ENCODE data around the gene LITAF. TPM values are rescaled to one million over a fixed set of nuclear protein-coding genes. Genes with fewer than 3 reads are reported as not detected.

LITAF gene
- total and polyA plus RNA-seq, 2 of the 4 experiments (the other 2 are of a cell fraction), result 113 to 206 TPM

- TF ChIP-seq CEBPB (IDR thresholded peaks at IDR 0.05; ENCODE audit: low read depth, low read length) (no peak), RAD21 (IDR thresholded peaks at IDR 0.05; ENCODE audit: low read length) (no peak), ELK1 (IDR thresholded peaks at IDR 0.05; ENCODE audit: borderline replicate concordance, low read depth, low read length) (no peak)
- Histone ChIP-seq H3K23ac (ENCODE audit: low read depth, low read length) (no peak overlapping the region), H3K27ac (ENCODE audit: insufficient read depth, low read length) (no peak overlapping the region), H3K79me1 (ENCODE audit: low read depth in 1 of 2, low read length in 2 of 2) (peaks cover 28 to 64% of the 10 kb centered on the region in 2 experiments), H3K9me3 (ENCODE audit: control insufficient read depth, insufficient read depth, low read length) (peaks cover 10% of the 10 kb centered on the region), H2AFZ (replicated peaks; ENCODE audit: low read length, poor library complexity) (no peak overlapping the region), H2BK15ac (ENCODE audit: low read depth, low read length) (no peak overlapping the region), H3K4me2 (ENCODE audit: low read depth, low read length) (no peak overlapping the region), H4K8ac (ENCODE audit: low read depth in 2 of 2, low read length in 2 of 2) (no peak overlapping the region), H3K56ac (ENCODE audit: extremely low read depth, insufficient read depth, low read length) (no peak overlapping the region), H3K9ac (ENCODE audit: low read depth, low read length) (no peak overlapping the region), H2AK9ac (replicated peaks; ENCODE audit: low read depth, low read length, poor library complexity) (no peak overlapping the region), H3K36me3 (ENCODE audit: control insufficient read depth, insufficient read depth, low read length) (peaks cover 62% of the 10 kb centered on the region), H2BK20ac (ENCODE audit: low read depth, low read length) (no peak overlapping the region), H3K9me1 (ENCODE audit: insufficient read depth, low read length) (peaks cover 14% of the 10 kb centered on the region), H3K4me1 (ENCODE audit: control insufficient read depth, insufficient read depth, low read length) (peaks cover 8% of the 10 kb centered on the region), H4K5ac (ENCODE audit: low read depth, low read length) (no peak overlapping the region), H3K18ac (ENCODE audit: low read depth, low read length) (no peak overlapping the region), H3K27me3 (ENCODE audit: control insufficient read depth, insufficient read depth, low read length) (no peaks in the 10 kb centered on the region), H3K4ac (ENCODE audit: low read depth, low read length) (no peak overlapping the region), H2BK120ac (ENCODE audit: low read depth, low read length) (no peak overlapping the region), H4K20me1 (ENCODE audit: insufficient read depth, low read length) (peaks cover 24% of the 10 kb centered on the region), H2AK5ac (ENCODE audit: low read depth, low read length) (no peak overlapping the region), H3K4me3 (ENCODE audit: insufficient read depth, low read depth, low read length) (no peak overlapping the region), H3K14ac (replicated peaks; ENCODE audit: low read depth, low read length) (no peak overlapping the region), H4K91ac (ENCODE audit: insufficient read depth, low read depth, low read length) (no peak overlapping the region), H2BK5ac (ENCODE audit: low read depth, low read length, poor library complexity, severe bottlenecking) (no peak overlapping the region)
- 100% methylated on average over 1 of the region's 13 CpGs; no CpG with 5 or more reads in 1 of the 2 experiments for WGBS, 2 experiments (ENCODE audit: extremely low coverage in 2 of 2, insufficient read length in 1 of 2)
- ATAC-seq (ENCODE audit: low read depth) (no peak), DNase-seq (no peak)
- BruUV-seq (replicated peaks), result no TSS peak
- intact Hi-C loops (cut with micrococcal nuclease), result no loop called here
- in situ Hi-C loops (cut with MboI; ENCODE audit: low sequenced_read_pairs), result no loop called here
- dilution Hi-C loops (cut with HindIII; ENCODE audit: low sequenced_read_pairs, unreplicated experiment), result no loop called here
- ChIA-PET POLR2A (ENCODE audit: unreplicated experiment) (interaction anchor here (0.5 to 1.0 kb wide), 2 partner anchors 10 kb away, joined by 6 read pairs; no protein-coding TSS in a partner anchor), CTCF (interaction anchor here (1.3 kb wide), 1 partner anchor 19 kb away, joined by 3 read pairs; no protein-coding TSS in a partner anchor)
These were observed 30.4 kb downstream of the LITAF start for GRCh38 chr16:11556214-11556819.
